Testis (tissue), 3 donors: ENCODE results near the gene SOBP. TPM values are rescaled to one million over a fixed set of nuclear protein-coding genes. Genes with fewer than 3 reads are reported as not detected.

Experiments used
- DNase-seq: peaks from one replicate; pipeline ENCODE4 v3.0.0-alpha.2; 2019
- H3K27ac ChIP-seq, 2 donors: fragments of 200-600 bp; sonication (generic); one replicate each; pipeline ENCODE4 v1.5.1; 2019
- H3K27me3 ChIP-seq: fragments of 200-600 bp; sonication (generic); one replicate; pipeline ENCODE4 v1.5.1; 2019
- H3K36me3 ChIP-seq: fragments of 200-600 bp; sonication (generic); one replicate; pipeline ENCODE4 v1.5.1; 2017; ENCODE audit warnings: low read depth; ENCODE audit errors: missing control alignments
- H3K4me1 ChIP-seq: fragments of 200-600 bp; sonication (generic); one replicate; pipeline ENCODE4 v1.5.1; 2019
- H3K4me3 ChIP-seq, 2 donors: fragments of 200-600 bp; sonication (generic); one replicate each; pipeline ENCODE4 v1.5.1; 2017 to 2019
- H3K9me3 ChIP-seq: fragments of 200-600 bp; sonication (generic); one replicate; pipeline ENCODE4 v1.5.1; 2017
- CTCF ChIP-seq, 3 experiments: fragments of 450-650 bp in 2 of 3; fragments of 200-600 bp in 1 of 3; sonication (generic) in 1 of 3; IDR thresholded peaks; one replicate each; pipeline ENCODE4 v1.5.1; 2016 to 2019; ENCODE audit warnings: antibody characterized with exemption in 3 of 3, mild to moderate bottlenecking in 2 of 3, moderate library complexity in 1 of 3
- POLR2A ChIP-seq: fragments of 450-650 bp; IDR thresholded peaks from one replicate; pipeline ENCODE4 v1.6.1; 2017; ENCODE audit warnings: antibody characterized with exemption, mild to moderate bottlenecking, moderate library complexity
- WGBS, 2 donors: methylation state at CpG; one replicate each; pipeline ENCODE4 v1.1.5; 2018; 5-methylcytosine and 5-hydroxymethylcytosine counted together
- intact Hi-C: fragments of 100-400 bp; cut with DNase I; formaldehyde crosslinking; loops from one replicate; pipeline ENCODE4 v1.15.1; 2023; ENCODE audit warnings: low total_unique reads
- polyA plus RNA-seq: library from polyadenylated mRNA; stranded (reverse); fragments of 350-450 nt; fragmentation: Illumina TruSeq; extraction: RNeasy Lipid Tissue Mini Kit (QIAGEN cat#74804); gene quantifications from one replicate; pipeline ENCODE4 v1.2.3, GENCODE V29; 2014; ENCODE audit warnings: low read depth, low replicate concordance; ENCODE audit not compliant: insufficient read depth
- total RNA-seq, 2 donors: library from RNA; depleted of rRNA; stranded (reverse); fragments of >200 nt; gene quantifications; one replicate each; pipeline ENCODE4 v1.2.3, GENCODE V29; 2016

Gene SOBP
- total and polyA plus RNA-seq, 3 donors from 2014 or later = 13.9 to 27.2 (median 17.2) TPM

GRCh38 chr6:107662333-107662732 is 172.4 kb downstream of the SOBP start:
- DNase-seq = no peak
- no peak for TF ChIP-seq CTCF (IDR thresholded peaks at IDR 0.05)
- TF ChIP-seq POLR2A = no peak
- Histone ChIP-seq H3K36me3 (no peaks in the 10 kb centered on the region), H3K4me3 (no peak overlapping the region), H3K27me3 (no peaks in the 10 kb centered on the region), H3K27ac (no peak overlapping the region), H3K9me3 (no peaks in the 10 kb centered on the region), H3K4me1 (peaks cover 17% of the 10 kb centered on the region)
- WGBS, 2 donors = 68 to 75% methylated on average over 4 of the region's 4 CpGs
- intact Hi-C loops = no loop called here

GRCh38 chr6:107663308-107663707 is 173.4 kb downstream of the SOBP start:
- Histone ChIP-seq H3K9me3 (no peaks in the 10 kb centered on the region), H3K4me1 (peaks cover 17% of the 10 kb centered on the region), H3K4me3 (no peak overlapping the region), H3K36me3 (no peaks in the 10 kb centered on the region), H3K27me3 (no peaks in the 10 kb centered on the region), H3K27ac (no peak overlapping the region)
- DNase-seq = no peak
- intact Hi-C loops = no loop called here
- TF ChIP-seq CTCF (IDR thresholded peaks at IDR 0.05) (no peak), POLR2A (no peak)
- 72 to 90% methylated on average over 6 of the region's 6 CpGs for WGBS, 2 donors

GRCh38 chr6:107665382-107665781 is 175.5 kb downstream of the SOBP start:
- Histone ChIP-seq H3K36me3 (no peaks in the 10 kb centered on the region), H3K27ac (peak overlapping the region in 1 of 2 donors; percentile 13), H3K4me3 (no peak overlapping the region), H3K27me3 (no peaks in the 10 kb centered on the region), H3K9me3 (no peaks in the 10 kb centered on the region), H3K4me1 (peaks cover 17% of the 10 kb centered on the region)
- WGBS, 2 donors = 54 to 68% methylated on average over 4 of the region's 4 CpGs
- intact Hi-C loops = no loop called here
- no peak for TF ChIP-seq POLR2A
- no peak for TF ChIP-seq CTCF (IDR thresholded peaks at IDR 0.05)
- no peak for DNase-seq

GRCh38 chr6:107666084-107666980 is 176.4 kb downstream of the SOBP start:
- Histone ChIP-seq H3K27me3 (no peaks in the 10 kb centered on the region), H3K4me3 (no peak overlapping the region), H3K9me3 (no peaks in the 10 kb centered on the region), H3K36me3 (no peaks in the 10 kb centered on the region), H3K4me1 (peaks cover 18% of the 10 kb centered on the region), H3K27ac (peak overlapping the region; percentile 9 to 43)
- TF ChIP-seq CTCF (IDR thresholded peaks at IDR 0.05) = no peak
- WGBS, 2 donors = 55 to 68% methylated on average over 15 of the region's 15 CpGs
- intact Hi-C loops = no loop called here
- DNase-seq = no peak
